ENCODE data around the gene CRNN.

- TF ChIP-seq CTCF (conservative IDR thresholded peaks at IDR 0.05) (no peak), EZH2 (IDR thresholded peaks at IDR 0.05; ENCODE audit: low read depth) (no peak)
Observed at GRCh38 chr1:152444045-152444444, 30.0 kb upstream of the CRNN start.
